OCI-LY3 (cell line): Measurements from ENCODE around the gene THAP3.

Experiments
- H2AFZ ChIP-seq: fragments of 200-600, 300-600 bp; shearing (Covaris generic); 2 replicates; pipeline ENCODE4 v1.6.0; 2014; ENCODE audit warnings: antibody characterized with exemption, low read depth, low read length
- H3K27ac ChIP-seq: fragments of 200-600, 300-600 bp; sonication (generic); 2 replicates; pipeline ENCODE4 v1.5.1; 2014; ENCODE audit warnings: mild to moderate bottlenecking, low read length, moderate library complexity, mixed read lengths
- H3K27me3 ChIP-seq: fragments of 200-600, 300-600 bp; sonication (generic); 2 replicates; pipeline ENCODE4 v1.6.1; 2014; ENCODE audit warnings: low read depth, low read length, mixed read lengths
- H3K36me3 ChIP-seq: fragments of 200-600, 300-600 bp; sonication (generic); replicated peaks from 2 replicates; pipeline ENCODE3; 2014; ENCODE audit warnings: low read depth, low read length, mixed read lengths
- H3K4me1 ChIP-seq: fragments of 300-600, 200-600 bp; sonication (generic); 2 replicates; pipeline ENCODE4 v1.6.1; 2014; ENCODE audit warnings: low read length, mixed read lengths
- H3K4me2 ChIP-seq: fragments of 200-600, 300-600 bp; sonication (generic); 2 replicates; pipeline ENCODE4 v1.6.1; 2014; ENCODE audit warnings: low read length, mixed read lengths
- H3K4me3 ChIP-seq: fragments of 300-600, 200-600 bp; sonication (generic); 2 replicates; pipeline ENCODE4 v1.5.1; 2014; ENCODE audit warnings: antibody characterized with exemption, mild to moderate bottlenecking, low read length, moderate library complexity
- H3K79me2 ChIP-seq: fragments of 300-600, 200-600 bp; shearing (Covaris generic); 2 replicates; pipeline ENCODE4 v1.6.1; 2014; ENCODE audit warnings: mild to moderate bottlenecking, low read length, mixed read lengths
- H3K9ac ChIP-seq: fragments of 300-600, 200-600 bp; shearing (Covaris generic); 2 replicates; pipeline ENCODE4 v1.6.0; 2014; ENCODE audit warnings: mild to moderate bottlenecking, low read length, moderate library complexity
- H3K9me3 ChIP-seq: fragments of 200-600, 300-600 bp; shearing (Covaris generic); 2 replicates; pipeline ENCODE4 v1.6.1; 2014; ENCODE audit warnings: low read length, mixed read lengths; ENCODE audit not compliant: insufficient read depth
- H4K20me1 ChIP-seq: fragments of 200-600, 300-600 bp; sonication (generic); 2 replicates; pipeline ENCODE4 v1.6.1; 2016; ENCODE audit warnings: low read length, mixed read lengths; ENCODE audit not compliant: insufficient read depth
- EZH2phosphoT487 ChIP-seq: fragments of 200-600 bp; shearing (Covaris generic); IDR thresholded peaks from 2 replicates; pipeline ENCODE4 v1.6.1; 2018; ENCODE audit warnings: antibody characterized with exemption, mixed run types, low read depth
- TF ChIP-seq, protein P1 (sequence below): fragments of 200-600, 300-600 bp; sonication (generic); IDR thresholded peaks from 2 replicates; pipeline ENCODE4 v1.5.1; 2014; ENCODE audit warnings: antibody characterized with exemption, low read length, low read depth

Gene THAP3

GRCh38 chr1:6592441-6592840 is 32.2 kb upstream of the THAP3 start:
- Histone ChIP-seq H3K4me2 (no peak overlapping the region), H3K4me3 (no peak overlapping the region), H2AFZ (no peak overlapping the region), H3K9me3 (no peaks in the 10 kb centered on the region), H3K27me3 (no peaks in the 10 kb centered on the region), H3K36me3 (peaks cover 11% of the 10 kb centered on the region), H3K9ac (no peak overlapping the region), H3K27ac (no peak overlapping the region), H3K4me1 (no peaks in the 10 kb centered on the region), H3K79me2 (peaks cover 17% of the 10 kb centered on the region), H4K20me1 (peaks cover 7% of the 10 kb centered on the region; the same call in 1 of the 2 replicates)
- TF ChIP-seq EZH2phosphoT487, result no peak
- TF ChIP-seq, protein P1, sequence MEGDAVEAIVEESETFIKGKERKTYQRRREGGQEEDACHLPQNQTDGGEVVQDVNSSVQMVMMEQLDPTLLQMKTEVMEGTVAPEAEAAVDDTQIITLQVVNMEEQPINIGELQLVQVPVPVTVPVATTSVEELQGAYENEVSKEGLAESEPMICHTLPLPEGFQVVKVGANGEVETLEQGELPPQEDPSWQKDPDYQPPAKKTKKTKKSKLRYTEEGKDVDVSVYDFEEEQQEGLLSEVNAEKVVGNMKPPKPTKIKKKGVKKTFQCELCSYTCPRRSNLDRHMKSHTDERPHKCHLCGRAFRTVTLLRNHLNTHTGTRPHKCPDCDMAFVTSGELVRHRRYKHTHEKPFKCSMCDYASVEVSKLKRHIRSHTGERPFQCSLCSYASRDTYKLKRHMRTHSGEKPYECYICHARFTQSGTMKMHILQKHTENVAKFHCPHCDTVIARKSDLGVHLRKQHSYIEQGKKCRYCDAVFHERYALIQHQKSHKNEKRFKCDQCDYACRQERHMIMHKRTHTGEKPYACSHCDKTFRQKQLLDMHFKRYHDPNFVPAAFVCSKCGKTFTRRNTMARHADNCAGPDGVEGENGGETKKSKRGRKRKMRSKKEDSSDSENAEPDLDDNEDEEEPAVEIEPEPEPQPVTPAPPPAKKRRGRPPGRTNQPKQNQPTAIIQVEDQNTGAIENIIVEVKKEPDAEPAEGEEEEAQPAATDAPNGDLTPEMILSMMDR, result no peak

DNA sequence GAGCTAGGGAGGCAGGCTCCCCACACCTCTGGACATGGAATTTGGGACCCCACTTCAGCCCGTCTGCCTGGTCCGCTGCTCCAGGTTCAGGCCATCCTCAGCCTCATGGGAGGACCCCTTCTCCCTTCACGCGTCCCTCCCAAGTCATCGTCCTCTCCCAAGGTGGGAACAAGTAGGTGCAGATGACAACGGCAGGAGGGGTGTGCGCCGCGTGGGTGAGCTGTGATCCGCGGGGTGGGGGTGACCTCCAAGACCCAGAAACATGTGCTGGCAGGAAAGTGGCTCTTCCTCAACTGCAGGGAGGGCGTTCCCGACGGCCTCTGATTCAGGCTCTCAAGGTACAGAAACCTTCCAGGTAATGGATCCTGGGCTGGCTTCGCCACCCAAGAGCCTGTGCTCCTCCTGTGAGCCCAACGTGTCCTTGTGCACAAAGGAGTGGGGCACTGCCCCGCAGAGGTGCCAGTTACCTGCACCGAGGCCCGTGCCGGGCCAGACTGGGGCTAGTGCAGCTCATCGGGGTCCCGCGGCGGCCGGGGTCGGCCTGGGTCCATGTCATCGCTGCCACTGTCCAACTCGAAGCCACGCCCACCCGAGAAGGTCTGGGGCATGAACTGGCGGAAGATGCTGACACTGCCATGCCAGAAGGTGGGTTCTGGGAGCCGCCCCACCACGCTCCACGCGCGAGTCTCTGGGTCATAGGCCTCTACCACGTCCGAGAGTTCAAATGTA is 31.6 kb upstream of the THAP3 start:
- H3K27ac ChIP-seq, result no peak overlapping the region

DNA sequence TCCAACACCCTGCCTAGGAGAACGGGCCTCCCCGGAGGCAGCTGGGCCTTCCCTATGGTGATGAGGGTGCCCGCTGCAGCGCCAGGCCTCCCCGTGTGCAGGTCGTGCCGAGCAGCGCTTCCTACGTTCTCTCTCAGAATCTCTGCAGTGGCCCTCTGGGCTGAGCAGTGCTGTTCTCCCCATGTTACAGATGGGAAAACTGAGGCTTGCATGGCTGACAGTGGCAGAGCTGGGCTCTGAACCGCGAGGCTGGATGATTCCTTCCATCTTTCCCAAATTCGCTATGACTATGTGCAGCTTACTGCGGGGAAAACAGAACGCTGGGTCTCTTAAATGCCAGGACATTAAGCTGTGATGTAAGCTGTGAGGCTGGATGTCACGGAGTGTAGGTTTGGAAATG is 30.9 kb upstream of the THAP3 start:
- no peaks in the 10 kb centered on the region for H3K9me3 ChIP-seq
- peaks cover 26% of the 10 kb centered on the region for H3K79me2 ChIP-seq
- H3K9ac ChIP-seq, result no peak overlapping the region
- no peaks in the 10 kb centered on the region for H3K4me1 ChIP-seq
- no peak overlapping the region for H3K4me3 ChIP-seq
- no peak overlapping the region for H3K27ac ChIP-seq
- peaks cover 8% of the 10 kb centered on the region for H4K20me1 ChIP-seq
- TF ChIP-seq, protein P1, result no peak
- no peak for TF ChIP-seq EZH2phosphoT487
- no peaks in the 10 kb centered on the region for H3K27me3 ChIP-seq
- H3K4me2 ChIP-seq, result no peak overlapping the region
- peaks cover 18% of the 10 kb centered on the region for H3K36me3 ChIP-seq
- H2AFZ ChIP-seq, result no peak overlapping the region

More for the DNA sequence above, 31.6 kb upstream of the THAP3 start:
- Histone ChIP-seq H3K4me3 (no peak overlapping the region), H2AFZ (no peak overlapping the region), H3K36me3 (peaks cover 17% of the 10 kb centered on the region), H4K20me1 (peaks cover 7% of the 10 kb centered on the region; the same call in 1 of the 2 replicates), H3K27me3 (no peaks in the 10 kb centered on the region), H3K4me2 (no peak overlapping the region), H3K4me1 (no peaks in the 10 kb centered on the region), H3K79me2 (peaks cover 23% of the 10 kb centered on the region), H3K9me3 (no peaks in the 10 kb centered on the region), H3K9ac (no peak overlapping the region)
- no peak for TF ChIP-seq EZH2phosphoT487
- TF ChIP-seq, protein P1, result no peak

DNA sequence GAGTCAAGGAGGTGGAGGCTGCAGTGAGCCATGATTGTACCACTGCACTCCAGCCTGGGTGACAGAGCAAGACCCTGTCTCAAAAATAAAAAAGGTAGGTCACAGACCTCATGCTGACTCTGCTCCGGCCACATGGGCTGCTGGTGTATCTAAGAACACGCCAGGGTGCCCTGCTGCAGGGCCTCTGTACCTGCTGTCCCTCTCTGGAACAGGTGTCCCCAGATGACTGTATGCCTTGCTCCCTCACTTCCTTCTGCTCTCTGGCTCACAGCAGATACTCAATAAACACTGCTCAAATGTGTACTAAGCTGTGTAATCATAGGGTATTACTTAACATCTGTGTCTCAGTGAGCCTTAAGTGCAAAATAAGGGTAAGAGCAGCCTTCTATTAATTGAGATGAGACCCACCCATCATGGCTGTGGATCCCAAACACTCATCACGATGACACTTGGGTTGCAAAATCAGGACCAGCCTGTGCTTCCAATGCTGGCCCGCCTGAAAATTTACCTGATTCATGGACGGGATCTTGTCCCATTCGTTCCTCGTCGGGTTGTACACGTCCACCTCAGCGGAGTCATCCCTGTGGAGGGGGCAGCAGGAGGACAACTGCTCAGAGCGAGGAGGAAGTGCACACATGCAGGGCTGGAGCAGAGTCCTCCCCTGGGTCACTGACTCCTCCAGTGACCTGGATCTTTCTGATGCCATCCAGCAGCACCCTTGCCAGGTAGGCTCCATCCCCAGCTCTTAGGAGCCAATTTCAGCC is 29.5 kb upstream of the THAP3 start:
- no peak overlapping the region for H3K4me3 ChIP-seq
- peaks cover 40% of the 10 kb centered on the region for H3K79me2 ChIP-seq
- H3K27ac ChIP-seq, result no peak overlapping the region
- H3K9me3 ChIP-seq, result no peaks in the 10 kb centered on the region
- no peak overlapping the region for H3K4me2 ChIP-seq
- no peak overlapping the region for H2AFZ ChIP-seq
- TF ChIP-seq, protein P1, result no peak
- no peak for TF ChIP-seq EZH2phosphoT487
- peaks cover 18% of the 10 kb centered on the region for H4K20me1 ChIP-seq
- no peak overlapping the region for H3K9ac ChIP-seq
- peaks cover 20% of the 10 kb centered on the region for H3K36me3 ChIP-seq
- H3K27me3 ChIP-seq, result no peaks in the 10 kb centered on the region
- H3K4me1 ChIP-seq, result peaks cover 7% of the 10 kb centered on the region
